Kidney epithelial cell (primary cell): ENCODE data around the gene NELL1. TPM values are rescaled to one million over a fixed set of nuclear protein-coding genes. Genes with fewer than 3 reads are reported as not detected.

Experiments used
- DNase-seq: peaks from one replicate; pipeline ENCODE4 v3.0.0-alpha.2; 2010; ENCODE audit warnings: low read depth
- H3K27me3 ChIP-seq: 2 replicates; pipeline ENCODE4 v1.6.0; 2011; ENCODE audit warnings: low read length; ENCODE audit not compliant: control insufficient read depth, insufficient read depth
- H3K36me3 ChIP-seq: 2 replicates; pipeline ENCODE4 v1.5.1; 2011; ENCODE audit warnings: low read length; ENCODE audit not compliant: control insufficient read depth, insufficient read depth
- H3K4me3 ChIP-seq: 2 replicates; pipeline ENCODE4 v1.5.1; 2011; ENCODE audit warnings: low read depth, mild to moderate bottlenecking, control low read depth, low read length
- CTCF ChIP-seq: IDR thresholded peaks from 2 replicates; pipeline ENCODE4 v1.5.1; 2011; ENCODE audit warnings: mild to moderate bottlenecking, moderate library complexity, low read length, control low read depth, inconsistent platforms; ENCODE audit not compliant: insufficient read depth, poor library complexity, severe bottlenecking
- total RNA-seq: library from RNA; depleted of rRNA; stranded (reverse); fragments of >200 nt; gene quantifications from 2 replicates; pipeline ENCODE4 v1.2.3, GENCODE V29; 2015

The NELL1 gene
- total RNA-seq, result 0.14 and 0.17 TPM in 2 replicates

GRCh38 chr11:20668844-20669819, at the start of gene NELL1:
TSS of gene NELL1 (plus strand) at chr11:20669586.
- Histone ChIP-seq H3K36me3 (no peaks in the 10 kb centered on the region), H3K4me3 (no peak within 1 kb of the TSS), H3K27me3 (peaks cover 43% of the 10 kb centered on the region)
- no peak for TF ChIP-seq CTCF
- DNase-seq, result no peak

GRCh38 chr11:20620988-20621387, 48.4 kb upstream of the NELL1 start:
- DNase-seq, result no peak
- H3K27me3 ChIP-seq, result no peaks in the 10 kb centered on the region
- no peaks in the 10 kb centered on the region for H3K36me3 ChIP-seq
- no peak overlapping the region for H3K4me3 ChIP-seq
- TF ChIP-seq CTCF, result no peak

GRCh38 chr11:20621679-20622078, 47.7 kb upstream of the NELL1 start:
- no peaks in the 10 kb centered on the region for H3K36me3 ChIP-seq
- DNase-seq, result no peak
- H3K27me3 ChIP-seq, result no peaks in the 10 kb centered on the region
- no peak overlapping the region for H3K4me3 ChIP-seq
- no peak for TF ChIP-seq CTCF

GRCh38 chr11:20623252-20623651, 46.1 kb upstream of the NELL1 start:
- Histone ChIP-seq H3K36me3 (no peaks in the 10 kb centered on the region), H3K4me3 (no peak overlapping the region), H3K27me3 (no peaks in the 10 kb centered on the region)
- no peak for DNase-seq
- TF ChIP-seq CTCF, result no peak

- H3K36me3 ChIP-seq, result no peaks in the 10 kb centered on the region
- DNase-seq, result no peak
- no peaks in the 10 kb centered on the region for H3K27me3 ChIP-seq
- no peak for TF ChIP-seq CTCF
- H3K4me3 ChIP-seq, result no peak overlapping the region
Observed at GRCh38 chr11:20626279-20626678, 43.1 kb upstream of the NELL1 start.
